Measurements from ENCODE around the gene DHRS7C.
"Not testable (repeated sequence)": the region's sequence is repeated elsewhere in the genome, so short reads cannot be mapped to it uniquely, and the experiment has no call there.

The DHRS7C gene

DNA sequence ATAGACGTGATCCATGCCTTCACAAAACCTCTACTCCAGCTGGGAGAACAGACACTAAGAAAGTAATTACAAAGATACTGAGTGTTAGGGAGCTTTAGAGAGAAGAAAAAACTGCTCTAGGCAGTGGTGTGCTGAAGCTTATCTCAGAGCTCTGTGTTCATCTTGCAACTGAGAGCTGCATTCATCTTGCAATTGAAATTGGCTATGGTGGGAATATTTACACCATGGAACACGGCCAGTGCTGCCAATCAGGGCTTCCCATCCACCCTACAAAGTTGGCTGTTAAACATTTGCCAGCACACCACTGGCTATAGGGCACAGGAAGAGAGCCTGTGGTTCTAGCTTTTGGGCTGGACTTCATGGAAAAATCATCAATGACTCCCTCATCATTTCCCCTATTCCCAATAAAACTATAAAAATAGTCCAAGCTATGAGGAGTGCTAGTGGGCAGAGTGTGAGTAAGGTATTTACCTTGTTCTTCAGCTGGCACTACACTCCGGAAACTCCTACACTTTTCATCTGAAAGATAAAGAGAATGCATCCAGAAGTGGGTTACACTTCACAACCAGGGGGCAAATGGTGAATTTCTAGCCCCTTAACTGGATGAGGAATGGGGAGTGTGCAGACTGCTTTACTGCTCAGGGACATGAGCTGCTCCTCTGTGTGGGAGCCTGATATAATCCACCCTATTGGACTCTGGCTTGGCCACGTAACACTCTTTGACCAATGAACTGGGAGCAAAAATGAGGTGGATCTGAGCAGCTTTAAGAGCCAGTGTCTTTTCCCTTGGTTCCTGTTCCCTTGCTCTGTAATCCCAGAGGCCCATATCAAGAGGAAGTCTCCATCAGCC is 18.9 kb upstream of the DHRS7C start:
- DNase-seq: no peak

DNA sequence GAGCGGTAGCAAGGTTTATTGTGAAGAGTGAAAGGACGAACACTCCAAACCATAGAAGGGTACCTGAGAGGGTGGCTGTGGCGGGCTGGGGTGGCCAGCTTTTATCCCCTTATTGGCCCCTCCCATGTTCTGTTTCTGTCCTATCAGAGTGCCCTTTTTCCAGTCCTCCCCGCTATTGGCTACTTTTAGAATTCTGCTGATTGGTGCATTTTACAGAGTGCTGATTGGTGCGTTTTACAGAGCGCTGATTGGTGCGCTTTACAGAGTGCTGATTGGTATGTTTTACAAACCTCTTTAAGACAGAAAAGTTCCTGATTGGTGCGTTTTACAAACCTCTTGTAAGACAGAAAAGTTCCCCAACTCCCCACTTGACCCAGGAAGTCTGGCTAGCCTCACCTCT is 18.0 kb upstream of the DHRS7C start:
- DNase-seq: no peak

DNA sequence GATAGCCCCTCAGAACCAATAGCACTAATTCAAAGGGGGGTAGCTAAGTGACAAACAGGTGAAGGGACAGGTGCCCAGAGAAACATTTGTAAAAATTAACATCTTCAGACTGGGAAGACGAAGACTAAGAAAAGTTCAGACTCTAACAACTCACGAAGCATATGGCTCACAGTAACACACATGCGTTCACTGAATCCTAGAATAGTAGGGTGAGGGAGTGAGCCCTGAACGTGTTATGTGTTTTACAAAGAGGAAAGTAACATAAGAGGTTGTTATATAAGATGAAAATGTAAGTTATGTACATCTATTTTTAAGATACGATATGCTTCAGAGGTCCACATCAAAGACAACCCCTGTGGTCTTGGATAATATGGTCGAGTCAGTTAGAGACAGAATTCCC is 15.3 kb upstream of the DHRS7C start:
- DNase-seq: no peak

DNA sequence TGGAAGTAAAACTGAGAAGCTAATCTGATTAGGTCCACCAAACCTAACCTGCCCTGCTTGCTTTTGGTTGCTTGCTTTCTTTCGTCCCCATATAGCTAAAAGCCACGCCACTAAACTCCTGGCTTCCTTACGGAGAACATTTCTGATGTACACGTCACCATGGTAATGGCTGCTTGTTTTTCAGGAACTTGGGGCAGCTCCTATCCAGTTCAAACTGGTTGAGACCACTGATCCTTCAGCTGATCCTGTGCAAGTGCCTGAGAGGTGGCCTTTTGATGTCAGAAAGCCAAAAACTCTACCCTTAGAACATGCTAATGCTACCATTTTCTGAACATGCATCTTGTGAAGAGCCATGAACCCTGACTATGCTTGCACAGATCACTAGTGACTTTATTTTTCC is 14.4 kb upstream of the DHRS7C start:
- DNase-seq: no peak

DNA sequence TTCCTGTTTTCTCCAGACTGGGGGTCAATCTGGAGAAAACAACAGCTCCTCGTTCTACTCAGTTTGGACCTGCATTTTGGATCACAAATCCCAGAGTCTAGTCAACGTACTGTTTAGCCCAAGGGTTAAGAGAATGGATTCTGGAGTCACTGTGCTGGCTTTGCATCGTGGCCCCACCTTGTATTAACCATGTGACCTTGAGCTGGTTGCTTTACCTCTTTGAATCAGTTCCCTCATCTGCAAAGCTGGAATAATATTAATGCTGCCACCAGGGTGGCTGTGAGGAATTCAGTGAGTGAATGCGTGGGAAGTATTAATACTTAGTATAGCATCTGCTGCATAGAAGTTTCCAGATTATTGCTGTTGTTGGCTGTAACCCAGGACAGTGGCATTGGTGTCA is 11.3 kb upstream of the DHRS7C start:
- DNase-seq: no peak

DNA sequence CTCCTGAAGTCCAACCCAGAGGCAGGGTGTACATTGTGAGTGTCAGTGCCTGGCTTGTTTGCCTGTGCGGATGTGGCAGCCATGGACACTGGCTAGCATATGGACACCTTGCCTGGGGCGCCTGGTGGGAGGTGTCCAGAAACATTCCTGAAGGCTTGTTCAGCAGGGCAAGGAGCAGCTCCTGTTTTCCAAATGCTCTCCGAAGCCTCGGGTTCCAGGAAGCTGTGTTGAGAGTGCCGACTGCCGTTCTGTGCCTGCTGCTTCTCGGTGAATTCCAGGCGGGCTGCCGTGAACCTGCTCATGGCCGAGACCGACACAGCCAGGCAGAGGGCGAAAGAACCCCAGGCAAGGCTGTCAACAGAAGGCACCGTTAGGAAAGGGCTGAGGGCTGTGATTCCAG is 10.9 kb upstream of the DHRS7C start:
- no peak for DNase-seq

DNA sequence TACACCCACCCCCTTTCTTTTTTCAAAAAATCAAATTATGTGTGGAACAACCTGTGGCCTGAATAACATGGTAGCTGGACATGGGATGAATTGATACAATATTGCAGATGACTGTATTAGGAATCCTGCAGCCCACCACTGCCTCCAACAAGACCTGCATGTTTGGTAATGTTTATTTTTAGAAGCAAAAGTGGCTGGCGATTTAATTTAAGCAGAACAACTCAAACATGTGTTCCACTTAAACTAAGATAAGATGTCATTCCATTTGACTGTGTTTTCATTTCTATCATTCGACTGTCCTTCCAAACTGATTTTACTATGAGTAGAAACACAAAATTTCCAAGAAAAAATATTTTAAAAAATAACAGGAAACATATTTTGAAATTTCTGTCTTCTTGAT is 10.1 kb upstream of the DHRS7C start:
- no peak for DNase-seq

DNA sequence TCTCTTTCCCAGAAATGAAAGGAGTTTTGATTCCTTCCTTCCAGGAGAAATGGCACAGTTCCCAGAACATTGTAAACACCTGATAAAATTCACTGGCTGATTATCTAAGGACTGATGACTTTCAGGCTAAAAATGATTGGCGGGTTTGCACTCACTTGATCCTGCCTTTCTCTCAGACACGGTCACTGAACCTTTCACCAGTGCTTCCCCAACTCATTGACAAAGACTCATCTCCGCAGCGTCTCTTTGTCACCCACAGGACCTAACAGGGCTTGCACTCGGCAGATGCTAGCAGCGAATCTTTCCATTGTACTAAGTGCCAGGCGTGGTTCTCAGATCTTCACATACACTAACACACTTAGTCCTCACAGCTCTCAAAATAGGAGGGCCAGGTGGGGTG is 7.3 kb upstream of the DHRS7C start:
- DNase-seq: no peak

DNA sequence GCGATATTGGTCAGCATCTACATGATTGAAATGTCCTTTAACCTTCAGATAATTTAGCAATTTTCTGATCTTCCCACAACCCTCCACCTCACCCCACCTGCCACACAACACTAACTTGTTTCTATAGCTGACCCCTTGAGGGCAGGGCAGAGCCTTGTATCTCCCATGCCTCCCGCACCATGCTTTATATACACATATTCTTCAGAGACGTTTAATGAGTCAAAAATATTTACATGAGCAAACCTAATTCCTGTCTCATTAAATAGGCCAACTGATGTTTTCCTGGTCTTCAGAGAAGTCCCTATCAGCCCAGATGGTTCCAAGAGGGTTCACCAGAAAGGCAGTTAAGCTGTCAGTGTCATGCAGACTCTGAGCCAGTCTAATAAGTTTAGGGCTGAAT is 6.6 kb upstream of the DHRS7C start:
- DNase-seq: no peak

DNA sequence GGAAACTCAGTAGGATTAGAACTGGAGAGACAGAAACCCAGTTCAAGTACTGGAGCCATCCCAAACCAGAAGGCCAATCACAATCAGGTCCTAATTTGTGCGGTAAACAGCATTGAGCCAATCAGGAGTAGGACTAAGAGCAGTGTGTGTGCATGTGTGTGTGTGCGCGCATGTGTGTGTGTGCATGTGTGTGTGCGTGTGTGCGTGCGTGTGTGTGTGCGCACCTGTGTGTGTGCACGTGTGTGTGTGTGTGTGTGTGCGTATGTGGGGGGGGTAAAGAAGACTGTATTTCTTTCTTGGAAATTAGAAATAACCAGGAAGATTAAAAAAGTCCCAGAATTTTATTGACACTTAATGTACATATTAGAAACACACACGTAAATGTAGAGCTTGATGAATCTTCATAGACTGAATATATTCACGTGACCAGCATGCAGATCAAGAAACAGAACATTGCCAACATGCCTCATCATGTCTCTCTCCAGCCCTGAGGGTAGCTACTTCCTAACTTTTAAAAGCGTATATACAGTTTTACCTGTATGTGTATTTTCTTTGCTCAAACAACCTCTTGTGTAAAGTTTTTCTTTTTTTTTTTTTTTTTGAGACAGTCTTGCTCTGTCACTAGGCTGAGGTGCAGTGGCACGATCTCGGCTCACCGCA is 919 bp upstream of the DHRS7C start:
- DNase-seq: no peak

DNA sequence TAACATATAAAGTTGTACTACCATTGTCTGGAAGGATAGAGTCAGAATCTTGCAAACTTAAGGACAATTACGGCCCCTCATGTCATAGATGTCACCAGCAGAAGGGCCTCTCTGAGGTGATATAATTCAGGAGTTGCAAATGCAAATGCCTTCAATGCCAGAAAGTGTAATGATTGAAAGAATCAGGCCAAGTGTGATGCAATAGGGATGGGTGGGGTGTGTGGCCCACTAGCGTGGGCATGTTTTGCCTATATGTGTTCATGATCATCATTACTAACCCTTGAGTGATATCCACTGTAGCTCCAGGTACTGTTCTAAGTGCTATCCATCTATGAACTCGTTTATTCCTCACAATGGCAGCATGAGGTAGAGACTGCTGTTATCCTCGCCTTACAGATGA is 1.1 kb downstream of the DHRS7C start:
- DNase-seq: no peak

DNA sequence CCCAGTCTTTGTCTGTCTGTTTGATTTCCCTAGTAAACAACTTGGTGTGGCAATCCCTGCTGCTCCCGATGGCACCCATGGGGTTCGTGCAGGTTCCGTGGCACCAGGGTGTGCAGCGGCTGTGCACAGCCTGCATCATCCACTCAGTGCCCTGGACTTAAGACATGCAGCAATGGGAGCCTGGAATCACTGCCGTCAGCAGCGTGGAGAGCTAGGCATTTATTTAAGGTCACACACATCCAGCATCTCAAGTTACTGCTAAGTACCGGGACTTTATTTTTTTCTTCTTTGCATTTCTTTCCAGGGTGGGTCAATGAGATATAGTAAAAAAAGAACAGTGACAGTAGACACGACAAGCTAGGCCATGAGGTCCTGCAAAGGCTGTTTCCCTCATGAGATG is 2.8 kb downstream of the DHRS7C start:
- no peak for DNase-seq

DNA sequence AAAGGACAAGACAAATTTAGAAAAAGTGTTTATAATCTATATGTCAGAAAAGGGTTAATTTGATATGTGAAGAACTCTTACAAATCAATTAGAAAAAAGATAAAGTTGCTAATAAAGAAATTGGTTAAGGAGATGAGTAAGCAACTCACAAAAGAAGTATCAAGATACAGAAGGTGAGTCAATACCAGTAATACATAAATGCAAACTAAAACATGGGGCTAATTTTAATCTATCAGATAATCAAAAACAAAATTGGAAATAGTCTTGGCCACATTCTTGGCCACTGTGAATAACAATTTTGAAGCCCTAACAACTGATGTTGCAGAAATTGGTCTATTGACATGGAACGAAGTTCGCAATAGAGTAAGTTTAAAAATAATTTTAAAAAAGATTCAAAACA is 6.8 kb downstream of the DHRS7C start:
- no peak for DNase-seq

DNA sequence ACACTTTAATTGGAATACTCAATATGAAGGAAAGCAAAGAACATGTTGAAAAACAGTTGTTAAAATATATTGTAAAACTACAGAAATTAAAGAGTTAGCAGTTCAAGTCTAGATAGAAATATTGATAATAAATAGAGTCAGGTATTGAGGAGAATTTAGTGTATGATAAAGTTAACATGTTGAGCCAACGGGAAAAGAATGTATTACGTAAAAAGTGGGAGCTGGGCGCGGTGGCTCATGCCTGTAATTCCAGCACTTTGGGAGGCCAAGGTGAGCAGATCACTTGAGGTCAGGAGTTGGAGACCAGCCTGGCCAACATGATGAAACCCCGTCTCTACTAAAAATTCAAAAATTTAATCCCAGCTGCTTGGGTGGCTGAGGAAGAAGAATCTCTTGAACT is 7.9 kb downstream of the DHRS7C start:
- DNase-seq: not testable (repeated sequence)

DNA sequence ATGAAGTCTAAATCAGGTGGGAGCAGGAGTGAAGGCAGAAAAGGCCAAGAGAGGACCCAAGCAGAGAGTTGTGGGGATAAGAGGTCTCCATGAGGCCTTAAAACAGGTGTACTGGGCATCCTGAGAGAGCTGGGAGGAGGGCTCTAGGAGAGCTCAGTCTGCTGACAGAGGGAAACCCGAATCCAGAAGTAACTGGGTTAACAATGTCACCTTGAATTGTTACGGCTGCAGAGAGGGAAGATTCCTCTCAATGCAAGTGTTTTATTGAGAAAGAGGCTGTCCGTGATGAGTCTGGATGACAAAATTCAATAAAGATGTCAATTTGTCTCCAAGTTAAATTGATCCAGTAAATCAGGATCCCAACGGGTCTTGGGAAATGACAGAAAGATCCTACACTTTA is 8.3 kb downstream of the DHRS7C start:
- no peak for DNase-seq

DNA sequence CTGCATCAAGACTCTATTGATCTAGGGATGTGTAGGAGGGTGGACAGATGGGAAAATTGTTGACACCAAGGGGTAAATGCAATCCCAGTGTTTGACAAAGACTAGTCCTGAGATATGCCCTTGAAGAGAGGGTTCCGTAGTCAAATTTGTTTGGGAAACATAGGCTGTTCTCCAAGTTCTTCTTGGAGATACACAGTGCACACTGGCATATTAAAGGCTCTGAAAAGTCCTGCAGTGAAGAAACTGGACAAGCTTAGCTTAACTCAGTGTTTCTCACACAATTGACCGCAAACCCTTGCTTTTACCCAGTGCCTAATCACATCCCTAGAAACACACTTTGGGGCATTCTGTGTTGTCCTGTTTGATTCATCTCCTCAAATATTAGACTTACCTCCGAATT is 10.8 kb downstream of the DHRS7C start:
- no peak for DNase-seq

DNA sequence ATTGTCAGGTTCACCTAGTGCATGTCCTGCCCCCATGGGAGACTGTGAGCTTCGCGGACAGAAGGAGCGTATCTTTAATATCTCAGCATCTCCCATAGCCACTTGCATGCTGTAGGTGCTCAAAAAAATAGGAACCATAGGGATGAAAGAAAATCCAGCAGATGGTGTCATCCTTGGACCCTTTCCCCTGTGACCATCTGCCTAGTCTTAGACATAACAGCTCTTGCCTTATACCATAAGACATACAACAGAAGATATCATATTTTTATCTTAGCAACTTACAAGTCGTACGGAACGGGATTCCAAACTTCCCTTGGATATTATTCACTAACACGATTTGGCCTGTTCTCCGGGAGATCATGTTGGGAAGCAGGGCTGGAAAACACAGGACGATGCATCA is 14.5 kb downstream of the DHRS7C start:
- no peak for DNase-seq

DNA sequence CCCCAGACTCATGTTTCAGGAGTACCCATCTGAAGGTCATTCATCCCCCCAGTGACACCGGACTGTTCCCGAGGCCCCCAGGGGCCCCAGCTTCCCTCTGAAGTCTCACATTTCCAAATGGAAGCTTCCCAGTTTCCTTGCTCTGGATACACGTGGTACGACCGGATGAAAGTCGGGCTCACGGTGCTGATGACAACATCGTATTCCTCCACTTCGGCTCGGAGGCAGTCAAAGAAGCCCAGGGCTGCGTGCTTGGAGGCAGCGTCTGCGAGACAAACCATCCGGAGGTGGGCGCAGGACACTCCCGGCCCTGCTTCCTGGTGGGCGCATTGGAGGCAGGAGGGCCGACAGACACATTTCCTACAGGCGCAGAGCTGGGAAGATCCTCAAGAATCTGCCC is 18.7 kb downstream of the DHRS7C start:
- no peak for DNase-seq

DNA sequence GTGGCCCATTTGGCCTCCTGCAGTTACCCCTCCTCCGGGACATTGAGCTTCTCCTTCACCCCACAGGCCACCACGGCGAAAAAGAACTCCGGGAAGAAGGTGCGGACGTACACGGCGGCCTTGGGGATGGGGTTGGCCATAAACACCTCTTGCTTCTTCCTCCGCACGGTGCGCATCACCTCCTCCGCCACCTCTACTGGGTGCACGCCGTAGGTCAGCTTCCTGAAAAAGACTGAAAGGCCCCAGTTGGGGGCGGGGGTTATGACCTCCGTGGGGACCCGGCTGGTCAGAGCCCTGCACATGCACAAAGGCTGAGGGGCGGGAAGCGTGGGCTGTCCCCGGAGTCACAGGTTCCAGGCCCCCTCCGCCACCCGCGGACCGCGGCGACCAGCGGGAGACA is 19.9 kb downstream of the DHRS7C start:
- DNase-seq: no peak

DNA sequence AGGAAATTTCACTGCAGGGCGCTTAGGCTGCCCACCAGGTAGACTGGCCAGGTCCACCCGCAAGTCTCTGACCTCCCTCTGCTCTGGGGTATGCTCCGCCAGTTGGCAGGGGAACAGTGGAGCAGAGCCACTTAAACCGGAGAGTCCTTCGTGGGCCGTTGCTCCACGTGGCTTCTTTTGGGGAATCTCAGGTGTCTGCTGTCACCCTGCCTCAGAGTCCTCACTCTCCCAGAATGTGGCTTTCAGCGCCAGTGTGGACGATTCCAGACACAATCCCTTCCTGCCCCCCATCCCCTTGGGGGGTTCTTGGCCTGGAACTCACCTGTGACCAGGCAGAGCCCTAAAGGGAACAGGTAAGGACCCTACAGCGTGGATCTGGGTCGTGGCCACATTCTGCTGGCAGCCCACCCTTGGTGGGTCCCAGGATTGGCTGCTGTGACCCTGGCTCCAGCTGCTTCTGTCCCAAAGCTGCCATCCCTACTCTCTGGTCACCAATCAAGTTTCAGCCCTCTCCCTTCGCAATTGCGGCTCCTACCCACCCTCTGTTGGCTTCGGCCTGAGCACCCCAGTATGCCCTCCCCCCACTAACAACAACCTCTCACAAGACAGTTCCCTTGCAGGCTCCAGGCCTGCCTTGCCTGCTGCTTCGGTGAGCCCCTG is 22.2 kb downstream of the DHRS7C start:
- no peak for DNase-seq

DNA sequence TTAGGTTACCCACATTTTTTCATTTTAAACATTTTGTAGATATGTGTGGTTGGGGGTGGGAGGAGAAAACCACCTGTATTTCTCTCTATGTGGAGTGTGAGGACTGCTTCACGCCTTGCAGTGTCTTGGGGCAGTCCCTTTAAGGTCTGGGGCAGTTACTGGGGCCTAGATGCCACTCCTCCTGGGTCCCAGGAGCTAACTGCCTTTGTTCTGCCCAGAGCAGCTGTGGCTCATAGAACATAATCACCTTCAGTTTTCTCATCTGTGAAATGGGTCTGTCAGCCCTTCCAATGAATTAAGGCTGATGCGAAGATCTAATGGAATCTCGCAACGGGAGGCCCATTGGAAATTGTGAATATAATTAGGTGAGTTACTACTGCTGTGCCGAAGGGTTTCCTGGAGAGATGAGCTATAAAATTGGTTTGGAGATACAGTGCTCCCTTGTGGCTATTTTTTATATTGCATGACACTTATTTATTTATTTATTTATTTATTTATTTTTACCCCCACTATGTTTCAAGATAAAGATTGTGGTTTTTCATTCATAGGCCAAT is 22.9 kb downstream of the DHRS7C start:
- no peak for DNase-seq

DNA sequence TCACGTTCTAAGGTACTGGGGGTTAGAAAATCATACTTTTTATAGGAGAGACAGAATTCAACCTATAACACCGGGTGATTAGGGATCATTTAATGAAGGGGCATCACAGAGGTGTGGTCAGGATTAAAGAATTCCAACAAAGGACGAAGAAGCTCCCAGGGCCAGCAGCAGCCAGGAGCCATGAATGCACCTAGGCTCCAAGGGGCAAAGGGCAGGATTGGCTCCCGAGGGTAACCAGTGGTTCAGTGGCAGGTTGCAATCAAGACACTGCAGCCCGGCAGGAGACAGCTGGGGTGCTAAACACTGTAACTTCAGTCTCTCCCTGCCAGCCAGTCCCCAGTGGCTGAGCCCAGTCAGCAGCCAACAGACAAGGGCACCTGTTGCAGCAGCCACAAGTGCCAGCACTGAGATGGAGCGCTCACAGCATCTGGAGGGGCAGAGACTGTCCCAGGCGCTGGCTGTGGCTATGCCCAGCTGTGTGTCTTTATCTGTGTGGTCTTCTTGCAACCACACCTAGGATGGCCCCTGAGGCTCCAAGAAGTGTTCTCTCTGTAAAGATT is 23.9 kb downstream of the DHRS7C start:
- no peak for DNase-seq

DNA sequence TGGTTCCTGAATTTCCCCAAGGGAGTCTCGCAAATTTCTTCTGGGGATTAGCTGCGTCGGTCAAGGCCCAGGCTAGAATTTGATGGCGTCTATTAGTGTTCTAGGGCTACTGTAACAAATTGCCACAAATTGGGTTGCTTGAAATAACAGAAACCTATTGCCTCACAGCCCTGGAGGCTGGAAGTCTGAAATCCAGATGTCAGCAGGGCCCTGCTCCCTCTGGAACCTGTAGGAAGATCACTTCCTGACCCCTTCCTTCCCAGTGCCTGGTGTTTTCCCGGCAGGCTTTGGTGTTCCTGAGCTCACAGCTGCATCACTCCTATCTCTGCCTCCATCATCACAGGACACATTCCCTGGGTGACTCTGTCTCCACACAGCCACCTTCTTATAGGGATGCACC is 24.4 kb downstream of the DHRS7C start:
- no peak for DNase-seq

DNA sequence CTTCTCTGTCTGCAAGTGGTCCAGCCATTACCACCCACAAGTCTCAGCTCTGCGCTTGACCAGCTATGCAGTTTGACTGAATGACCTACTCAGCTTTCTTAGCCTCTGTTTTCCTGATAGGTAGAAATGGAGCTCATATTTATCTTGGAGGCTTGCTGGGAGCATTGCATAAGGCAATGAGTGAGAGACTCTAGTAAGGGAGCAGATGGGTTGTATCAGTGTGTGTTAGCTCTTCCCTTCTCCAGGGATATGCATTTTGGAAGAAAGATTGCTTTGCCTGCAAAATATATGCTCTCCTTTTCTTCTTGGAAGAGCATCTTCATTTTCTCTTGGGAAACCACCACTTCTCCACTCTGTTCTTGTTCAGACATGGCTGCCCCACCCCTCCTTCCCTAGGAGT is 26.1 kb downstream of the DHRS7C start:
- no peak for DNase-seq

Data from T-helper 9 cell (primary cell).